ENCODE results near the gene ZNF426.

Gene ZNF426

DNA sequence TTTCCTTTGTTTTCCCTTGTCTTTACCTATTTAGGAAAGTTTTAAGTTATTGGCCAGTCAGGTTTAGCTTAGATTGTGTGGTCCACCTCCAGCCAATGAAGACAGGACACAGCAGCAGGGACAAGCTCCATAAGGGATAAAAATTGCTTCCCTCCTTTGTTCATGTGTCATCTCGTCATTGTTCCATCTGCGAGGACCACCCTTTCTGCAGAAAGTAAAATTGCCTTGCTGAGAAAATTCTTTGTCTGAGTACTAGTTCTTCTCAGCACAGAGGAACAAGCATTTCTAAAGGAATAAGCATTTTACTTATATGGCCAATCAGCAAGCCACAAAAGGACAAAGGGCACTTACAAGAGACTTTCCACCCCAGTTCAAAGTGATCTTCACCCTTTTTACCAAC, 51.4 kb downstream of the ZNF426 start:
- no peak for DNase-seq (ENCODE audit: low read depth)
- TF ChIP-seq, protein P1, sequence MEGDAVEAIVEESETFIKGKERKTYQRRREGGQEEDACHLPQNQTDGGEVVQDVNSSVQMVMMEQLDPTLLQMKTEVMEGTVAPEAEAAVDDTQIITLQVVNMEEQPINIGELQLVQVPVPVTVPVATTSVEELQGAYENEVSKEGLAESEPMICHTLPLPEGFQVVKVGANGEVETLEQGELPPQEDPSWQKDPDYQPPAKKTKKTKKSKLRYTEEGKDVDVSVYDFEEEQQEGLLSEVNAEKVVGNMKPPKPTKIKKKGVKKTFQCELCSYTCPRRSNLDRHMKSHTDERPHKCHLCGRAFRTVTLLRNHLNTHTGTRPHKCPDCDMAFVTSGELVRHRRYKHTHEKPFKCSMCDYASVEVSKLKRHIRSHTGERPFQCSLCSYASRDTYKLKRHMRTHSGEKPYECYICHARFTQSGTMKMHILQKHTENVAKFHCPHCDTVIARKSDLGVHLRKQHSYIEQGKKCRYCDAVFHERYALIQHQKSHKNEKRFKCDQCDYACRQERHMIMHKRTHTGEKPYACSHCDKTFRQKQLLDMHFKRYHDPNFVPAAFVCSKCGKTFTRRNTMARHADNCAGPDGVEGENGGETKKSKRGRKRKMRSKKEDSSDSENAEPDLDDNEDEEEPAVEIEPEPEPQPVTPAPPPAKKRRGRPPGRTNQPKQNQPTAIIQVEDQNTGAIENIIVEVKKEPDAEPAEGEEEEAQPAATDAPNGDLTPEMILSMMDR (conservative IDR thresholded peaks at IDR 0.05; ENCODE audit: low read depth, low read length): no peak
- H3K4me3 ChIP-seq (ENCODE audit: low read length): no peak overlapping the region

GRCh38 chr19:9485140-9485539, 53.3 kb downstream of the ZNF426 start:
- H3K4me3 ChIP-seq (ENCODE audit: low read length): no peak overlapping the region
- DNase-seq (ENCODE audit: low read depth): no peak
- TF ChIP-seq, protein P1 (conservative IDR thresholded peaks at IDR 0.05; ENCODE audit: low read depth, low read length): no peak

GRCh38 chr19:9474975-9475374, 63.5 kb downstream of the ZNF426 start:
- H3K4me3 ChIP-seq (ENCODE audit: low read length): no peak overlapping the region
- TF ChIP-seq, protein P1 (conservative IDR thresholded peaks at IDR 0.05; ENCODE audit: low read depth, low read length): no peak
- no peak for DNase-seq (ENCODE audit: low read depth)

Measured in retinal pigment epithelial cell (primary cell).